T47D (cell line): Measurements from ENCODE around the gene ADAMTSL4.
"Not testable (repeated sequence)": the region's sequence is repeated elsewhere in the genome, so short reads cannot be mapped to it uniquely, and the experiment has no call there.

Experiments
- DNase-seq, 2 experiments: peaks; one replicate each; pipeline versions ENCODE4 v3.0.0 to v3.0.0-alpha.2; 2011 to 2012; ENCODE audit warnings: low read depth in 1 of 2, low spot score in 1 of 2
- JUND ChIP-seq: IDR thresholded peaks from 2 replicates; pipeline ENCODE4 v1.6.1; 2012; ENCODE audit warnings: low read depth
- in situ Hi-C: cut with HindIII; loops from 2 replicates; pipeline ENCODE4 v1.10.0; 2016; ENCODE audit warnings: low sequenced_read_pairs, low pct_unique_long_range_greater_than_20kb

ADAMTSL4 gene

DNA sequence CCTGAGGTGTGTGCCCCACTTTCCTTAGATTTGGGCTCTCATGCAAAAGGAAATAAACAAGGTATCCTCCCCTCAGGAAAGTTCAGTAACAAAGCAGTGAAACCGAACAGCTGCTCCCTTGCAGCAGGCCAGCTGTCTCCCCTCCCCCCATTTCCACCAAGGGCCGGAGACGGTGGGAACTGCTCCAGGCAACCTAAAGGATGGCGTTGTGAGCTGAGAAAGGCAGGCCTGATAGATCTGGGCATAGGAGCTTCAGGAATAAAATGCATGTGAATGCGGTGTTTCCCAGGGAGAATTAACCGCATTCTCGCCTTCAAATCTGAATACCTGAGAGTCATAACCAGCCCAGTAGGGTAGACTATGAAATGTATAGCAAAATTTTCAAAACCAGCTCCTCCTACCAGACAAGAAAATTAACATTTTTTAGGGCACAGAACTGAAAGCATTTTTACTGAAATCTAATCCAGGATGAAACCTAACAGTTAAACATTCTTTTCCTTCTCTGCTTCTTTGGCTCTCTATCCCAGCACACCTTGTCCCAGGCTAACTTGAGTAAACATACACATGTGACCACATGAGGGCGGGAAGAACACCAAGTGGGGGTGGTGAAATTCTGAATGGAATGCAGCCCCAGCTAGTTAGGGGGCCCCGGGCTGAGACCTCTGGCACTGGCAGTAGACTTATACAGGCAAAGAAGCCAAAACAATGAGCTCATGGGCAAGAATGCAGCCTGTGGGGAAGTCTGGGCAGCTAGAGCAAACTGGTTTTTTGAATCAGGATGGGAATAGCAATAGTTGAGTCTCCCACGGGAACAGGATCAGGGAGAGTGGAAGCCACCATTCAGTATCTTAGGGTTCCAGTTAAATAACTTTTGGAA lies 18.7 kb downstream of the ADAMTSL4 start:
- TF ChIP-seq JUND, result peak; percentile 97
- DNase-seq, result peak; percentile 79 to 100
- in situ Hi-C loops, result no loop called here

DNA sequence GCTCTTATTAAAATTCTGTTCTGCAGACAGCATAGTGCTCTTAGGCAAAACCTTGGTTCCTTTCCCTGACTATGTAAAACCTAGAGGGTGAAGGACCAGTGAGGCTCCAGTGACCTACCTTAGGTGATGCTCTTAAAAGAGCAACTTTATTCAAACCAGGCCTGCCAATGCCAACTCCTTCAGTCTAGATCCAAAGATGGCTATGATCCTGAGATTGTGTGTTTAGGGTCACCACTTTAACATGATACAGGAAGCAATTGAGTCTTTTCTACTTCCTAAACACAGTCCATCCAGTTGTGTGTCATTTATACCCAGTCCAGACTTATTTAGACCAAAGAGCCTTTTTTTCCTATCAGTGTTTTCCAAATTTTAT lies 19.4 kb downstream of the ADAMTSL4 start:
- no peak for TF ChIP-seq JUND
- in situ Hi-C loops, result no loop called here
- no peak for DNase-seq

DNA sequence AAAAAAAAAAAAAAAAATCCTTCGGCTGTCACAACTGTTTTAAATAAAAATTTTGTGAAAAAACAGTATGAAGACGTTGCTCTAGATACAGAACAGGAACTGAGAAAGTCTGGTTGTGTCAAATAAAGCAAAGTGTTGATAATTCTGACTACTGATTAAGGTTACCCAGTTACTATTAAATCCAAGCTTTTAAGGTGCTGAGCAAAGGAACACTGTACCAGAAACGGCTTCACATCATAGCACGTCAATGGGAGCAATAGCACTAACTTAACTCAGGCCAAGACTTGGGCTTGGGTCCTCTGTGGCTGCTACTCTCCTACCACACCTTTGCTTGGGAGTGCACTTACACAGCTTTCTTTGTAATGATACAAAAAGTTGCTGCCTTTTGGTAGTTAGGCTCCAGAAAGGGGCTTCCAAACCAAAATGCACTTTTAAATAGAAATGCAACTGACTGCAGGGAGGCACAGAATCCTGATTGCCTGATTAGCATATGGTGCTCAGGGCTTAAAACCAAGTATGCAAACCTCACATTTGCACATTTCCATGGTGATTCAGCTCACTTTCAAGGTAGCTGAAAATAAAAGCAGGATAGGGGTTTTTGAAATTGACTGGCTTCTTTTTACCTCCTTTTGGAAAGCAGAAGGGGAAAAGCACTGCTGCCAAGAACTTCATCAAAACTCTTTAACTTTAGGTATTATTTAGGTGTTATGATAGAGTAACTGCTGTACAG lies 23.9 kb downstream of the ADAMTSL4 start:
- in situ Hi-C loops, result no loop called here
- TF ChIP-seq JUND, result no peak
- DNase-seq, result no peak

DNA sequence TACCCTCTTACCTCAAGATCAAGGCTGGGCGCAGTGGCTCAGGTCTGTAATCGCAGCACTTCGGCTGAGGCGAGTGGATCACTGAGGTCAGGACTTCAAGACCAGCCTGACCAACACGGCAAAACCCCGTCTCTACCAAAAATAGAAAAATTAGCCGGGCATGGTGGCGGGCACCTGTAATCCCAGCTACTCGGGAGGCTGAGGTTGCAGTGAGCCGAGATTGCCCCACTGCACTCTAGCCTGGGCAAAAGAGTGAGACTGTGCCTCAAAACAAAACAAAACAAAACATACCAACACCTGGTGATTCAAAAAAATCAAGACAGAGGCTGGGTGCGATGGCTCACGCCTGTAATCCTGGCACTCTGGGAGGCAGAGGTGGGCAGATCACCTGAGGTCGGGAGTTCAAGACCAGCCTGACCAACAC lies 24.5 kb downstream of the ADAMTSL4 start:
- DNase-seq, in situ Hi-C loops: not testable (repeated sequence)

DNA sequence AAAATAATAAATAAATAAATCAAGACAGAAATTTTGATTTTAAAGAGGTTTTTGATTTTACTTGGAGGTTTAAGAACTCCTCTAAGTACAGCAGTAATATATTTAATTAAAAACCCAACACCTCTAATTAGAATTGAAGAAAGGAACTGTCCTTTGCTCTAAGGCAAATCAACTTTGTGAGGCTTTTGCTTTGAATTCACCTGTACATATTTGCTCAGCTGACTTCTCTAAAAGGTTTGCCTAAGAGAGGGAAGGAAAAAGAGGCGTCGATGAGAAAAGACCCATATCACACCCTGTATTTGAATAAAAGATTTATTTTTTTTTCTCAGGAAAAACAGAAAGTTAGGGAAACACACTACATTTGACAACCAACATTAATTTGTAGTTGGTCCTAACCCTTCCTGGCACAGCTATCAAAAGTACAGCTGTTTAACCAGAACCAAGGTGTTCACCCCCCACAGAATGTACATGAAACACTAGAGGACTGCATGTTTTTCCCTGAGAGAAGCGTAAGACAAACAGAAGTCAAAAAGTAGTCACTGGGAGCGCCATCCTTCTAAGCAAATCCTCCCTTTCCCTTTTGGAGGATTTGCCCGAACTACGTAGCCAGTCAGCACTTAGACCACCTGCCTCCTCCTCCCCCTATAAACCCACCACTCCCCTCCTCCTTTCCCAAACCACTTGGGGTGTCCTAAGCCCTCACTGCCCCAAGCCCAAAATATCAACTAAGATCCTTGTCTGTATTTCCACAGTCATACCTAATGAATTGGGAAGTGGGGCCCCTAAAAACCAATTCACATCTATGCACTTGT lies 25.3 kb downstream of the ADAMTSL4 start:
- no peak for TF ChIP-seq JUND
- DNase-seq, result no peak
- in situ Hi-C loops, result no loop called here

DNA sequence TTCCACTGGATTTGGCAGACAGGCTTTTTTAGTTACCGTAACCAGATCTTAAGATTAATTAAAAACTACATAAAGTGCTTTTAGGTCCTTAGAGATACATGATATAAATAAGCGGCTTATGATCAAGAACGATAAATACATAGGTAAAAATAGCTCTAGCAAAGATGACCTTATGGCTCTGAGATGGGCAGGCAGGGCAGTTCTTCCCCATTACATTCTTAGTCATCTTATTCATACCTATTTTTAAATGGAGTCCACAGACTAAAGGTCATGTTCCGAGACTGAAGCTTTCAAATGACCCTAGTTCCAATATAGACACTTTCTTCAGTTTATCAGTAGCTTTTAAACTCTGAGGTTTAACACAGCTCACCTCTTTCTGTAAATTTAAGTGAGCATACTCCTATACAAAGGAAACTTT lies 25.9 kb downstream of the ADAMTSL4 start:
- TF ChIP-seq JUND, result no peak
- in situ Hi-C loops, result no loop called here
- DNase-seq, result no peak

DNA sequence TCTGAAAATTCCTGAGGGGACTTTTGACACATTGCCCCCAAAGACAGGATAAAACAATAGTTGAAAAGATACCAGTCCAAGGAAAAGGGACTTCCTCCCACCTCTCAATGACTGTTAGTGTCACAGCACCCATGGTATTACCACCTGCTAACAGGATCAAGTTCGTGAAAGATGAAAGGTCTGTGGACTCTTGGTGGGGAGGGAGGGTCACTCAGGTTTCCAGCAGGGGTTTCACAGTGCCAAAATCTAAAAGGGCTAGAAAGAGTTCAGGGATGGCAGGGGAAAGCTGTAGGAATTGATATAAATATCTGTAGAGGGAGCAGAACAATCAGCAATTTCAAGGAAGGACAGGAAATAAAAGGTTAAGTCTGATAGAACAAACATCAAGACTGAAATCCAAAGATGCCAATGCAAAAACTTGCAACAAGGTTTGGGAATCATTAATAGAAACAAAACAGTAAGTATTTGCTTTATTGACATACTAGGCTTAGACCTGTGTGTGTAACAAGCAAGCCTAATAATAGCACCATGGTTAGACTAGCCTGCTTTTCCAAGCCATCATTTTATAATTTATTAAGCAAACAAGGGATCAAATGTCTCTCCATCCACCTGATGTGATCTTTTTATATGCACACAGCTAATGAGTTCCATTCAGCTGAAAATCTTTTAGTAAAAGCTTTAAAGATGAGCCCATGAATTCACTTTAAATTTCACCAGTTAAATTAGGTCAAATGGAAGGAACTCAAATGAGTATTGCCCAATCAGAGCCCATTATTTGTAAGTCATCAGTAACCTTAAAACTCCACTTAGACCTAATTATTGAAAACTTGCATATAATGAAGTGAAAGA lies 26.5 kb downstream of the ADAMTSL4 start:
- in situ Hi-C loops, result no loop called here
- TF ChIP-seq JUND, result no peak
- DNase-seq, result no peak

DNA sequence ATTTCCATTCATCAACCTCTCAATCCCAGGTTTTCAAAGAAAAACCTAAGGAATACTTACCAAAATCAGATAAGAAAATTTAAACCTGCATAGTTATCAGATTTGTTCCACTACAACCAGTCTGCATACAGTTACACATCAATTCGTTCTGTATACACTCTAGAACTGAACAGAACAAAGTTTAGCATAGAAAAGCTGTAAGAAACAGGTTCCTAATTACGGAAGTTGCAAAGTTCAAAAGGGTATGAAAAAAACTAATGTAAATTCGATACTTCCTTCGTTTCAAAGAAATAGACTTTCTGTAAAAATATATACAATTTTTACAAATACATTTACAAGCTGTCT lies 27.1 kb downstream of the ADAMTSL4 start:
- DNase-seq, result no peak
- no peak for TF ChIP-seq JUND
- in situ Hi-C loops, result no loop called here

DNA sequence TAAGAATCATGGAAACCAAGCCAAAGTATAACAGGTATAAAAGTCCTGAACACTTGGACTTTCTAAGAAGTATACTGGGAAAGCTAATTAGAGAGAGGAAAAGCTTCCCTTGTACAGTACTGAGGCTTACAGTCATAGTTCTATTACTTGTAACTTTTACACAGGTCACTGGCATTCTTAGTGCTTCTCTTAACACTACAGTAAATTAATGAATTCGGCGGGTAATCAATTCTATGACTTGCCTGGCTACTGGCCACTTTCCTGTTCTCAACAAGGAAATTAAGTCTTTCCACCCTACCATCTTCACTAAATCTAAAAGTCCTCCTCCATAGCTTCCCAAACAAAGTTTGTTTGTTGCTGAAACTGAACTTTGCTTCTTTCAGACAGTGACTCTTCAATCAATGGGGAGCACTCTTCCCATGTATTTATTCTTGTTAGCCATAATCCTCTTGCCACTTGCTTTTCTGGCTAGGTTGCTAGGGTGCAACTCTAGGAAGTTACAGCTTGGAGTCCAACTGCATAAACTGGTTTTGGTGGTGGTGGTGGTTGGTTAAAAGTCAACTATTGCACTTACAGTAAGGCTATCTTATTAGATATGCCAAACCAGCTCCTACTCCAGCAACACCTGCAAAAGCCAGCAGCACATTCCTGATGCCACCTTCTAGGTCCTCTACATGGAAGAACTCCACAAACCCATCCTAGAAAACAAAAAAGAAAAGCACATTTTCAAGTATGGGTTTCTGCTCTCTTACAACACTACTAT lies 27.8 kb downstream of the ADAMTSL4 start:
- TF ChIP-seq JUND, result no peak
- DNase-seq, result peak in 1 of 2 experiments; percentile 77
- in situ Hi-C loops, result no loop called here

DNA sequence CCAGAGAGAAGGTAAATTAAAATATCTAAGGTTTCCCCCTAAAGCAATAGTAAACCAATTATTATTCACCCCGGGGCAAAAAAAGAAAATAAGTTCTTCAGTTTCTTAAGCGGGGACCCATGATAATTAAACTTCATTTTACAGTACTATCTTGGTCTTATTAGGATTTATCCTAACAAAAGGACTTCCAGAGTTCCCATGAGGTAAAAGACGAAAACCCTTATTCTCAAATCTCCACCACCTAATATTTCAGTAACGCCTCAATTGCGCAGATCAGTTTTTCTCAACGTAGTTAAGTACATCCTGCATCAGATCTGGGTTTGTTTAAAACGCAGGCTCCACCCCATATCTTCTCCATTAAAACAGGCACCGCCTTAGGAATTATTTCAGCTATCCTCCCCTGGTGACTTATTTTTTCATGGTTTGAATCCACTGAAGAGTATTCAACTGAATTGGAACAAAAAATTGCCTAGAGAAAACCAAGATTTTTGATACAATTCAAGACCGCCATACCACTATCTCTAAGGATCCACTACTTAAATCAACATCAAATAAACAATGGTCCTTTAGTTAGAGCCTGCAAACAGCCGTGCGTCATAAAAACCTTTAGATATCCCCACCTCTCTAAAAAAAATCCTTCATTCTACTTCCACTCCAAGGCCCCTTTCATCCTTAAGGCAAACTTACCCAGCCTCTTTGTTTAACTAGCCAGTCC lies 28.5 kb downstream of the ADAMTSL4 start:
- in situ Hi-C loops, result no loop called here
- no peak for TF ChIP-seq JUND
- DNase-seq, result no peak
